Kidney epithelial cell (primary cell): ENCODE results near the gene PTTG1IP. TPM values are rescaled to one million over a fixed set of nuclear protein-coding genes. Genes with fewer than 3 reads are reported as not detected.

Source experiments
- DNase-seq: peaks from one replicate; pipeline ENCODE4 v3.0.0-alpha.2; 2010; ENCODE audit warnings: low read depth
- H3K27me3 ChIP-seq: 2 replicates; pipeline ENCODE4 v1.6.0; 2011; ENCODE audit warnings: low read length; ENCODE audit not compliant: control insufficient read depth, insufficient read depth
- H3K36me3 ChIP-seq: 2 replicates; pipeline ENCODE4 v1.5.1; 2011; ENCODE audit warnings: low read length; ENCODE audit not compliant: control insufficient read depth, insufficient read depth
- H3K4me3 ChIP-seq: 2 replicates; pipeline ENCODE4 v1.5.1; 2011; ENCODE audit warnings: low read depth, mild to moderate bottlenecking, control low read depth, low read length
- total RNA-seq: library from RNA; depleted of rRNA; stranded (reverse); fragments of >200 nt; gene quantifications from 2 replicates; pipeline ENCODE4 v1.2.3, GENCODE V29; 2015
- TF ChIP-seq, protein P1 (sequence below): IDR thresholded peaks from 2 replicates; pipeline ENCODE4 v1.5.1; 2011; ENCODE audit warnings: mild to moderate bottlenecking, moderate library complexity, low read length, control low read depth, inconsistent platforms; ENCODE audit not compliant: insufficient read depth, poor library complexity, severe bottlenecking

PTTG1IP gene
- total RNA-seq, 1 donor from 2014 or later, result 538 TPM

GRCh38 chr21:44893948-44894656 is 20.6 kb upstream of the PTTG1IP start:
- Histone ChIP-seq H3K27me3 (peaks cover 57% of the 10 kb centered on the region), H3K4me3 (no peak overlapping the region), H3K36me3 (no peaks in the 10 kb centered on the region)
- TF ChIP-seq, protein P1, sequence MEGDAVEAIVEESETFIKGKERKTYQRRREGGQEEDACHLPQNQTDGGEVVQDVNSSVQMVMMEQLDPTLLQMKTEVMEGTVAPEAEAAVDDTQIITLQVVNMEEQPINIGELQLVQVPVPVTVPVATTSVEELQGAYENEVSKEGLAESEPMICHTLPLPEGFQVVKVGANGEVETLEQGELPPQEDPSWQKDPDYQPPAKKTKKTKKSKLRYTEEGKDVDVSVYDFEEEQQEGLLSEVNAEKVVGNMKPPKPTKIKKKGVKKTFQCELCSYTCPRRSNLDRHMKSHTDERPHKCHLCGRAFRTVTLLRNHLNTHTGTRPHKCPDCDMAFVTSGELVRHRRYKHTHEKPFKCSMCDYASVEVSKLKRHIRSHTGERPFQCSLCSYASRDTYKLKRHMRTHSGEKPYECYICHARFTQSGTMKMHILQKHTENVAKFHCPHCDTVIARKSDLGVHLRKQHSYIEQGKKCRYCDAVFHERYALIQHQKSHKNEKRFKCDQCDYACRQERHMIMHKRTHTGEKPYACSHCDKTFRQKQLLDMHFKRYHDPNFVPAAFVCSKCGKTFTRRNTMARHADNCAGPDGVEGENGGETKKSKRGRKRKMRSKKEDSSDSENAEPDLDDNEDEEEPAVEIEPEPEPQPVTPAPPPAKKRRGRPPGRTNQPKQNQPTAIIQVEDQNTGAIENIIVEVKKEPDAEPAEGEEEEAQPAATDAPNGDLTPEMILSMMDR, result no peak
- DNase-seq, result no peak

DNA sequence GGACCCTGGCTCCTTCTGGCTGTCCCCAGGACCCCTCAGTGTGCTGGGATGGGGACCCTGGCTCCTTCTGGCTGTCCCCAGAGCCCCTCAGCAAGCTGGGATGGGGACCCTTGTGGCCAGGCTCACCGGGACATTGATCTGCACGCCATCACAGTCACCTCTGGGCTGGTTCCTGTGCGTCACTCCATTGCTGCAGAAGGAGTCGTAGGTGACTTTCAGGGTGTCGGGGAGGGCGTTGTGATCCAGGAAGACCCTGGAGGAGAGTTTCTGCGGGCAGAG is 19.7 kb upstream of the PTTG1IP start:
- no peak overlapping the region for H3K4me3 ChIP-seq
- DNase-seq, result no peak
- H3K27me3 ChIP-seq, result peaks cover 50% of the 10 kb centered on the region
- no peaks in the 10 kb centered on the region for H3K36me3 ChIP-seq
- TF ChIP-seq, protein P1, result no peak

DNA sequence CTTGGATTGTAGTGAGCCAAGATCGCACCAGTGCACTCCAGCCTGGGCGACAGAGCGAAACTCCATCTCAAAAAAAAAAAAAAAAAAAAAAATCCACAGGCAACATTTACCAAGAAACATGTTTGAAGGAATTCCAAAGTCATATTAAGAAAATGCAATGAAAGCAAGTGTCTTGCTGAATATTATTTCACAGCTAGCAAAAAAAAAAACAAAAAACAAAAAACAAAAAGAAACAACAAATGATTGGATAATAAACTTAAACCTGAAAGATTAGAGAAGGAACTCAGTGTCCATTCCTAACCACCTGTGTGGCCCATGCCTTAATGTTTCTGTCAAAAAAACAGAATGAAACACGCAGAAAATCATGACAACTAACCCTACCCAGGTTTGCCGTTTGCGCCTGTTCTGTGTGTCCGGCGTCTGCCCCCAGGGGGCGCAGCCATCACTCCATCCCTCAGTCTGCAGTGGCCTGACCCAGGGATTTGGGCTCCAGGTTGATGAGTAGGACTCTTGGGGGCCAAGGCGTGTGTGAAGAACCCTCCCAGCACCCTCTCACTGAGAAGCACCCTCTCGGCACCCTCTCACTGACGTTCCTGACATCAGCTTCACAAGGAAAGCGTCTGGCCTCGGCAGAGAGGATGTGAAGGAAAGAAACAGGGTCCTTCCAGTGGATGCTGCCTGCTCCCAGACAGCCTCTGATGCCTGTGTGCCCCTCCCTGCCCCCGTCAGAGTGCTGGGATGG is 19.2 kb upstream of the PTTG1IP start:
- DNase-seq, result no peak
- Histone ChIP-seq H3K36me3 (no peaks in the 10 kb centered on the region), H3K4me3 (no peak overlapping the region), H3K27me3 (peaks cover 45% of the 10 kb centered on the region)
- TF ChIP-seq, protein P1, result peak; percentile 80

DNA sequence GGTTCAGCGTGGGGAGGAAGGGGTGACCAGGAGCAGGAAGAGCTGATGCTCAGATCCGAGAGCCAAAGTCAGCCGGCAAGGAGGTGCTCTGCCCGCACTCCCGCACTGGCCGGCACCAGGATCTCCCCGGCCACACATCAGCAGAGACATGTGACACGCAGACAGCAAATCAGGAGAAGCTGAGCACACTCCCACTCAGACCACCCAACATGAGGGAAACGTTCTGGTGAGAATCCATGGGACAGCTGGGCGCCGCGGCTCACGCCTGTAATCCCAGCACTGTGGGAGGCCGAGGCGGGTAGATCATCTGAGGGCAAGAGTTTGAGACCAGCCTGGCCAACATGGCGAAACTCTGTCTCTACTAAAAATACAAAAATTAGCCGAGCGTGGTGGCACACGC is 18.6 kb upstream of the PTTG1IP start:
- Histone ChIP-seq H3K4me3 (no peak overlapping the region), H3K36me3 (no peaks in the 10 kb centered on the region), H3K27me3 (peaks cover 38% of the 10 kb centered on the region)
- TF ChIP-seq, protein P1, result no peak
- no peak for DNase-seq

DNA sequence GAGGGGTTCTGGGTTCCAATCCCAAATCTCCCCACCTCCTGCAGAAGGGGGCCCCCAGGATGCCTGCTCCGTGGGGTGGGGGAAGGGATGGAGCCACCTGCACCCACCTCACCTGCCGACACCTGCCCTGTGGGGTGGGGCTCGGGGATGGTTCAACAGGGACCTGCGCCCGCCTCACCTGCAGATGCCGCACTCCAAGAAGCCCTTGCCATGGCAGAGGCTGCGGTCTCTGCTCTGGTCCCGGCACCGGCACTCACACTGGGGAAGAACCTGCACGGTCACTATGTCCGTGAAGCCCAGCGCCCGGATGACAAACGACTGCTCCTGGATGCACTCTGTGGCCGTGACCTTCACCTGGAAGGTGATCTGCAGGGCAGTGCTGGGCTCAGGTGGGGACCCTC is 18.1 kb upstream of the PTTG1IP start:
- Histone ChIP-seq H3K27me3 (peaks cover 36% of the 10 kb centered on the region), H3K36me3 (no peaks in the 10 kb centered on the region), H3K4me3 (no peak overlapping the region)
- TF ChIP-seq, protein P1, result no peak
- no peak for DNase-seq
